OCI-LY7 (cell line): Measurements from ENCODE around the gene THAP3. TPM values are rescaled to one million over a fixed set of nuclear protein-coding genes. Genes with fewer than 3 reads are reported as not detected.

Experiments used
- Bru-seq: library from RNA; stranded (reverse); fragments of 400-500 nt; gene quantifications from one replicate; lab custom pipeline; 2021; lab: Mats Ljungman, UMichigan
- BruChase-seq, 2 experiments: library from RNA; stranded (reverse); fragments of 400-500 nt; gene quantifications; one replicate each; lab custom pipeline; 2021; lab: Mats Ljungman, UMichigan
- BruUV-seq: library from RNA; stranded (reverse); fragments of 400-500 nt; replicated peaks from 2 replicates; lab custom pipeline; 2021; lab: Mats Ljungman, UMichigan
- CTCF ChIA-PET: fragments of 300-600 bp; sonication (Branson Sonifier 250); formaldehyde crosslinking; loops from one replicate; lab custom pipeline; 2022; ENCODE audit warnings: antibody characterized with exemption; ENCODE audit not compliant: unreplicated experiment; lab: Charles Lee
- POLR2A ChIA-PET: fragments of 300-600 bp; sonication (Branson Sonifier 250); formaldehyde crosslinking; loops from one replicate; lab custom pipeline; 2022; ENCODE audit warnings: antibody characterized with exemption; lab: Charles Lee
- DNase-seq: peaks from one replicate; pipeline ENCODE4 v3.0.0-alpha.2; 2015; ENCODE audit warnings: low spot score
- H2AFZ ChIP-seq: fragments of 200-600 bp; sonication (generic), shearing (Covaris generic); 2 replicates; pipeline ENCODE4 v1.6.1; 2014; ENCODE audit warnings: mild to moderate bottlenecking, antibody characterized with exemption, low read length, moderate library complexity
- H3K27ac ChIP-seq: fragments of 200-600 bp; sonication (generic); 2 replicates; pipeline ENCODE4 v1.5.1; 2014; ENCODE audit warnings: mixed run types, low read depth, mild to moderate bottlenecking, moderate library complexity, low read length, inconsistent platforms; ENCODE audit not compliant: poor library complexity, severe bottlenecking
- H3K36me3 ChIP-seq: fragments of 200-600 bp; sonication (generic); 2 replicates; pipeline ENCODE4 v1.6.1; 2014; ENCODE audit warnings: mild to moderate bottlenecking, antibody characterized with exemption, low read length, moderate library complexity, mixed read lengths; ENCODE audit not compliant: insufficient read depth
- H3K4me1 ChIP-seq: fragments of 200-600 bp; sonication (generic); 2 replicates; pipeline ENCODE4 v1.5.1; 2014; ENCODE audit warnings: mild to moderate bottlenecking, low read length; ENCODE audit not compliant: insufficient read depth, poor library complexity, severe bottlenecking
- H3K4me2 ChIP-seq: fragments of 200-600 bp; sonication (generic); 2 replicates; pipeline ENCODE4 v1.6.1; 2014; ENCODE audit warnings: mild to moderate bottlenecking, low read length
- H3K4me3 ChIP-seq: fragments of 200-600 bp; sonication (generic); 2 replicates; pipeline ENCODE4 v1.5.1; 2014; ENCODE audit warnings: mild to moderate bottlenecking, low read depth, low read length; ENCODE audit not compliant: poor library complexity, severe bottlenecking
- H3K79me2 ChIP-seq: fragments of 200-600 bp; sonication (generic); 2 replicates; pipeline ENCODE4 v1.6.1; 2016; ENCODE audit warnings: low read depth, mild to moderate bottlenecking, low read length, moderate library complexity, mixed read lengths; ENCODE audit not compliant: insufficient read depth
- H3K9me2 ChIP-seq: fragments of 200-600 bp; sonication (generic); 2 replicates; pipeline ENCODE4 v1.6.1; 2016; ENCODE audit warnings: mild to moderate bottlenecking, low read length, mixed read lengths; ENCODE audit not compliant: insufficient read depth
- H3K9me3 ChIP-seq: fragments of 200-600 bp; sonication (generic); 2 replicates; pipeline ENCODE4 v1.6.1; 2014; ENCODE audit warnings: mild to moderate bottlenecking, mixed run types, low read length, mixed read lengths
- H4K20me1 ChIP-seq: fragments of 200-600 bp; sonication (generic); 2 replicates; pipeline ENCODE4 v1.6.1; 2014; ENCODE audit warnings: mild to moderate bottlenecking, antibody characterized with exemption, low read length, moderate library complexity, mixed read lengths; ENCODE audit not compliant: insufficient read depth
- CTCF ChIP-seq: fragments of 200-600 bp; sonication (generic); conservative IDR thresholded peaks from 2 replicates; pipeline ENCODE4 v1.5.1; 2014; ENCODE audit warnings: mild to moderate bottlenecking, antibody characterized with exemption, low read length, moderate library complexity, mixed read lengths
- EZH2phosphoT487 ChIP-seq: fragments of 200-600 bp; sonication (generic); IDR thresholded peaks from 2 replicates; pipeline ENCODE4 v1.6.1; 2018; ENCODE audit warnings: low read depth, borderline replicate concordance, mild to moderate bottlenecking, mixed run types, antibody characterized with exemption, low read length, moderate library complexity, mixed read lengths
- intact Hi-C: fragments of 100-400 bp; cut with micrococcal nuclease; formaldehyde crosslinking; loops from one replicate; pipeline ENCODE4 v1.10.0; 2022; ENCODE audit not compliant: unreplicated experiment
- long read RNA-seq: library from polyadenylated mRNA; stranded (forward); transcript quantifications from one replicate; pipeline ENCODE4 v2.0.0, GENCODE V29; 2022
- total RNA-seq, 2 experiments: library from RNA; depleted of rRNA in 1 of 2; stranded (reverse); fragments of >200 nt in 1 of 2; shearing (Covaris generic) in 1 of 2; gene quantifications; 2 replicates each; pipeline ENCODE4 v1.2.3, GENCODE V29; 2014 to 2022

Gene THAP3
- 22.4 and 24.9 TPM in 2 replicates for total RNA-seq (2014; rRNA removed; shearing (Covaris generic))
- total RNA-seq (2022): 17.2 and 19.0 TPM in 2 replicates
- percentile 45 among the genes with signal in this experiment for Bru-seq, nascent RNA
- BruChase-seq, experiment 1, labeled RNA remaining after a 6-hour chase: percentile 48 among the genes with signal in this experiment
- BruChase-seq, experiment 2, labeled RNA remaining after a 2-hour chase: percentile 52 among the genes with signal in this experiment
- long read RNA-seq, partial matches to known transcripts: 20 of 34 reads
- long read RNA-seq, other reads (novel, unspliced or antisense): 10 of 34 reads

- Histone ChIP-seq H2AFZ (peak within 1 kb of the TSS; percentile 45; the same call in 1 of the 2 replicates), H3K27ac (peak within 1 kb of the TSS; percentile 29), H3K36me3 (peaks cover 61% of the 10 kb centered on the region), H4K20me1 (no peaks in the 10 kb centered on the region), H3K79me2 (peaks cover 9% of the 10 kb centered on the region; the same call in 1 of the 2 replicates), H3K4me3 (peak within 1 kb of the TSS; percentile 94), H3K4me1 (peaks cover 24% of the 10 kb centered on the region), H3K9me2 (no peaks in the 10 kb centered on the region), H3K4me2 (peak within 1 kb of the TSS; percentile 99), H3K9me3 (no peaks in the 10 kb centered on the region)
- ChIA-PET POLR2A (interaction anchor here (0.9 to 1.6 kb wide), 2 partner anchors 9 to 45 kb away, joined by 3 read pairs; partner anchors contain the start of gene ZBTB48), CTCF (interaction anchor here (0.6 kb wide), 1 partner anchor 45 kb away, joined by 3 read pairs; the partner anchor contains the start of gene ZBTB48)
- intact Hi-C loops: loop anchor here (5.0 kb wide), 2 partner anchors 73 to 133 kb away; partner anchors contain the start of genes NOL9 and PLEKHG5
- TF ChIP-seq CTCF (peak; percentile 67), EZH2phosphoT487 (no peak)
- DNase-seq: peak; percentile 86
- no TSS peak for BruUV-seq
Measured at GRCh38 chr1:6624710-6625583, at the start of gene THAP3. Gene THAP3 (plus strand): TSS chr1:6624868. CDS start chr1:6625219, 351 bp downstream.

- TF ChIP-seq CTCF (no peak), EZH2phosphoT487 (no peak)
- CTCF ChIA-PET: no interaction called here
- Histone ChIP-seq H3K79me2 (peaks cover 19% of the 10 kb centered on the region), H4K20me1 (no peaks in the 10 kb centered on the region), H3K4me2 (no peak overlapping the region), H2AFZ (no peak overlapping the region), H3K36me3 (peaks cover 4% of the 10 kb centered on the region; the same call in 1 of the 2 replicates), H3K4me1 (peaks cover 29% of the 10 kb centered on the region), H3K27ac (no peak overlapping the region), H3K9me3 (no peaks in the 10 kb centered on the region), H3K4me3 (no peak overlapping the region), H3K9me2 (no peaks in the 10 kb centered on the region)
- DNase-seq: no peak
- intact Hi-C loops: no loop called here
- POLR2A ChIA-PET: interaction anchor here (0.7 kb wide), 1 partner anchor 24 kb away, joined by 3 read pairs; the partner anchor contains the start of gene KLHL21
- BruUV-seq: no TSS peak
Measured at GRCh38 chr1:6577831-6578525, 46.7 kb upstream of the THAP3 start.
